Parathyroid adenoma (tissue), 2 donors: Measurements from ENCODE around the gene YDJC.

ENCODE experiments used
- H2AFZ ChIP-seq: fragments of 300-600 bp; sonication (generic); one replicate; pipeline ENCODE4 v1.7.0; 2017; ENCODE audit warnings: antibody characterized with exemption, mild to moderate bottlenecking
- H3K27ac ChIP-seq: fragments of 300-600 bp; sonication (generic); one replicate; pipeline ENCODE4 v1.7.0; 2017
- H3K27me3 ChIP-seq: fragments of 300-600 bp; sonication (generic); one replicate; pipeline ENCODE4 v1.7.0; 2017; ENCODE audit warnings: low read length; ENCODE audit not compliant: control insufficient read depth, insufficient read depth
- H3K36me3 ChIP-seq: fragments of 300-600 bp; sonication (generic); one replicate; pipeline ENCODE4 v1.7.0; 2017; ENCODE audit warnings: low read length; ENCODE audit not compliant: control insufficient read depth, insufficient read depth
- H3K4me1 ChIP-seq: fragments of 300-600 bp; sonication (generic); one replicate; pipeline ENCODE4 v1.7.0; 2017; ENCODE audit warnings: control low read depth
- H3K4me2 ChIP-seq: fragments of 300-600 bp; sonication (generic); one replicate; pipeline ENCODE4 v1.7.0; 2017; ENCODE audit warnings: low read length
- H3K4me3 ChIP-seq: fragments of 300-600 bp; sonication (generic); one replicate; pipeline ENCODE4 v1.7.0; 2017; ENCODE audit warnings: low read depth, low read length
- H3K79me2 ChIP-seq: fragments of 300-600 bp; sonication (generic); one replicate; pipeline ENCODE4 v1.7.0; 2017; ENCODE audit warnings: control low read depth
- H3K9ac ChIP-seq: fragments of 300-600 bp; sonication (generic); one replicate; pipeline ENCODE4 v1.7.0; 2017; ENCODE audit warnings: mild to moderate bottlenecking
- H3K9me3 ChIP-seq: fragments of 300-600 bp; sonication (generic); one replicate; pipeline ENCODE4 v1.7.0; 2017; ENCODE audit warnings: low read length; ENCODE audit not compliant: control insufficient read depth
- CTCF ChIP-seq: fragments of 300-600 bp; sonication (generic); IDR thresholded peaks from one replicate; pipeline ENCODE4 v1.7.0; 2017; ENCODE audit warnings: antibody characterized with exemption, mild to moderate bottlenecking
- donor health status: primary hyperparathyroidism.

Gene YDJC

GRCh38 chr22:21673534-21674321 lies 43.9 kb upstream of the YDJC start:
- no peaks in the 10 kb centered on the region for H3K9me3 ChIP-seq
- H3K4me1 ChIP-seq = no peaks in the 10 kb centered on the region
- no peak for TF ChIP-seq CTCF
- H3K27me3 ChIP-seq = no peaks in the 10 kb centered on the region
- no peak overlapping the region for H3K4me3 ChIP-seq
- no peaks in the 10 kb centered on the region for H3K36me3 ChIP-seq
- H2AFZ ChIP-seq = no peak overlapping the region
- H3K4me2 ChIP-seq = no peak overlapping the region
- H3K79me2 ChIP-seq = no peaks in the 10 kb centered on the region
- H3K27ac ChIP-seq = no peak overlapping the region
- no peak overlapping the region for H3K9ac ChIP-seq

GRCh38 chr22:21672107-21672629 lies 42.3 kb upstream of the YDJC start:
- Histone ChIP-seq H3K27me3 (no peaks in the 10 kb centered on the region), H3K36me3 (no peaks in the 10 kb centered on the region), H3K4me1 (no peaks in the 10 kb centered on the region)

GRCh38 chr22:21669026-21669425 lies 39.2 kb upstream of the YDJC start:
- no peak overlapping the region for H2AFZ ChIP-seq
- peaks cover 3% of the 10 kb centered on the region for H3K79me2 ChIP-seq
- no peak overlapping the region for H3K4me2 ChIP-seq
- no peaks in the 10 kb centered on the region for H3K4me1 ChIP-seq
- no peak overlapping the region for H3K9ac ChIP-seq
- H3K36me3 ChIP-seq = no peaks in the 10 kb centered on the region
- no peaks in the 10 kb centered on the region for H3K27me3 ChIP-seq
- TF ChIP-seq CTCF = no peak
- no peak overlapping the region for H3K4me3 ChIP-seq
- no peaks in the 10 kb centered on the region for H3K9me3 ChIP-seq
- H3K27ac ChIP-seq = no peak overlapping the region

More at GRCh38 chr22:21672107-21672629, 42.3 kb upstream of the YDJC start:
- Histone ChIP-seq H3K4me2 (no peak overlapping the region), H3K4me3 (no peak overlapping the region), H2AFZ (no peak overlapping the region), H3K9me3 (no peaks in the 10 kb centered on the region), H3K9ac (no peak overlapping the region), H3K79me2 (peaks cover 2% of the 10 kb centered on the region), H3K27ac (no peak overlapping the region)
- TF ChIP-seq CTCF = no peak

GRCh38 chr22:21666786-21667185 lies 37.0 kb upstream of the YDJC start:
- Histone ChIP-seq H3K4me2 (peak overlapping the region; percentile 48), H3K4me3 (peak overlapping the region; percentile 89), H3K79me2 (peaks cover 3% of the 10 kb centered on the region), H3K36me3 (no peaks in the 10 kb centered on the region), H3K27me3 (no peaks in the 10 kb centered on the region), H3K9me3 (no peaks in the 10 kb centered on the region), H3K9ac (no peak overlapping the region), H3K4me1 (no peaks in the 10 kb centered on the region), H2AFZ (peak overlapping the region; percentile 67), H3K27ac (peak overlapping the region; percentile 72)
- no peak for TF ChIP-seq CTCF
